ENCODE measurements around the gene CALM3.

GRCh38 chr19:46656541-46656940, 55.4 kb downstream of the CALM3 start:
- TF ChIP-seq CTCF (IDR thresholded peaks at IDR 0.05), result no peak
- no peak for TF ChIP-seq EP300 (IDR thresholded peaks at IDR 0.05)
